GM12878 (cell line): ENCODE results near the gene STK39. TPM values are rescaled to one million over a fixed set of nuclear protein-coding genes. Genes with fewer than 3 reads are reported as not detected.
A peak's percentile ranks its signal among the peaks of the same experiment; 100 is the strongest.

Source experiments
- ATAC-seq: fragments of 200-7000 bp; cut with Tn5 transposase; 3 replicates; pipeline ENCODE4 v1.9.1; 2020; ENCODE audit warnings: mild to moderate bottlenecking, moderate library complexity
- BruUV-seq: library from RNA; stranded (reverse); fragments of 400-500 nt; replicated peaks from 2 replicates; lab custom pipeline; 2021; lab: Mats Ljungman, UMichigan
- CTCF ChIA-PET: fragments of 300-600 bp; sonication (Branson Sonifier 250); formaldehyde crosslinking; extraction: SDS; loops from one replicate; lab custom pipeline; 2021; ENCODE audit warnings: inconsistent platforms; lab: Yijun Ruan, JAX
- POLR2A ChIA-PET: fragments of 350-600 bp; formaldehyde crosslinking; extraction: SDS; loops from one replicate; lab custom pipeline; 2021; ENCODE audit warnings: inconsistent platforms; lab: Charles Lee
- RAD21 ChIA-PET: fragments of 300-600 bp; sonication (Branson Sonifier 250); formaldehyde crosslinking; loops from one replicate; lab custom pipeline; 2023; ENCODE audit warnings: antibody characterized with exemption; ENCODE audit not compliant: unreplicated experiment; lab: Charles Lee
- SMC1A ChIA-PET: fragments of 300-600 bp; sonication (Branson Sonifier 250); formaldehyde crosslinking; loops from one replicate; lab custom pipeline; 2023; ENCODE audit not compliant: unreplicated experiment, uncharacterized antibody; lab: Charles Lee
- DNase-seq: peaks from one replicate; pipeline ENCODE4 v3.0.0-alpha.2; 2011; ENCODE audit warnings: low read depth, low spot score
- FAIRE-seq: peaks from 3 replicates; lab custom pipeline; 2011; peaks lifted over from hg19 to GRCh38; lab: Jason Lieb, UNC
- H2AFZ ChIP-seq: 2 replicates; pipeline ENCODE4 v1.6.0; 2011; ENCODE audit warnings: low read depth, low read length, control low read depth; ENCODE audit not compliant: control insufficient read depth
- H3K27ac ChIP-seq: 2 replicates; pipeline ENCODE4 v1.5.1; 2011; ENCODE audit warnings: control low read depth; ENCODE audit not compliant: control insufficient read depth, insufficient read depth
- H3K27me3 ChIP-seq, 2 experiments: replicated peaks in 1 of 2; 2 replicates each; pipeline versions ENCODE4 v1.6.0 to v1.6.1; 2011; ENCODE audit warnings: low read length in 1 of 2; ENCODE audit not compliant: control insufficient read depth in 2 of 2, insufficient read depth in 2 of 2
- H3K36me3 ChIP-seq, 2 experiments: 2 replicates each; pipeline ENCODE4 v1.5.1; 2011; ENCODE audit warnings: low read length in 1 of 2; ENCODE audit not compliant: control insufficient read depth in 2 of 2, insufficient read depth in 2 of 2
- H3K4me1 ChIP-seq: 2 replicates; pipeline ENCODE4 v1.6.1; 2011; ENCODE audit warnings: mild to moderate bottlenecking, low read length, moderate library complexity, mixed read lengths; ENCODE audit not compliant: control insufficient read depth, insufficient read depth
- H3K4me2 ChIP-seq: 2 replicates; pipeline ENCODE4 v1.6.0; 2011; ENCODE audit warnings: control low read depth; ENCODE audit not compliant: control insufficient read depth, insufficient read depth
- H3K4me3 ChIP-seq: fragments of 200-600 bp; sonication (generic); 2 replicates; pipeline ENCODE4 v1.5.1; 2016
- H3K79me2 ChIP-seq: 2 replicates; pipeline ENCODE4 v1.6.0; 2011; ENCODE audit warnings: low read length; ENCODE audit not compliant: control insufficient read depth, insufficient read depth
- H3K9ac ChIP-seq: 2 replicates; pipeline ENCODE4 v1.8.0; 2011; ENCODE audit warnings: low read length, control low read depth, mixed read lengths; ENCODE audit not compliant: control insufficient read depth, insufficient read depth
- H3K9me3 ChIP-seq: replicated peaks from 3 replicates; pipeline ENCODE4 v1.5.1; 2011; ENCODE audit warnings: mild to moderate bottlenecking, low read length; ENCODE audit not compliant: control insufficient read depth, insufficient read depth
- H4K20me1 ChIP-seq: 2 replicates; pipeline ENCODE4 v1.6.0; 2011; ENCODE audit not compliant: control insufficient read depth, insufficient read depth
- CHD4 ChIP-seq: fragments of 200-600 bp; sonication (generic); IDR thresholded peaks from 2 replicates; pipeline ENCODE4 v1.6.1; 2016; ENCODE audit warnings: mild to moderate bottlenecking
- FOXK2 ChIP-seq: fragments of 450-650 bp; IDR thresholded peaks from 2 replicates; pipeline ENCODE4 v1.6.1; 2017; ENCODE audit warnings: mild to moderate bottlenecking, moderate library complexity
- KAT2A ChIP-seq: conservative IDR thresholded peaks from 2 replicates; pipeline ENCODE4 v1.6.1; 2011; ENCODE audit warnings: low read depth, low read length; ENCODE audit not compliant: control insufficient read depth
- KLF5 ChIP-seq: fragments of 450-650 bp; IDR thresholded peaks from 2 replicates; pipeline ENCODE4 v1.6.1; 2014; ENCODE audit warnings: mild to moderate bottlenecking; ENCODE audit not compliant: partially characterized antibody
- NR2C2 ChIP-seq: IDR thresholded peaks from 2 replicates; pipeline ENCODE4 v1.6.1; 2011; ENCODE audit warnings: borderline replicate concordance, low read depth; ENCODE audit not compliant: control insufficient read depth, insufficient read length
- RAD21 ChIP-seq: IDR thresholded peaks from 2 replicates; pipeline ENCODE4 v1.6.1; 2011; ENCODE audit warnings: mild to moderate bottlenecking, low read depth, low read length, moderate library complexity; ENCODE audit not compliant: insufficient read depth
- SMC3 ChIP-seq: IDR thresholded peaks from 2 replicates; pipeline ENCODE4 v1.6.1; 2011; ENCODE audit warnings: low read length, improper control_type of control experiment, borderline replicate concordance
- SUZ12 ChIP-seq: fragments of 200-600 bp; sonication (generic); IDR thresholded peaks from one replicate; pipeline ENCODE4 v1.6.1; 2018; ENCODE audit warnings: antibody characterized with exemption, mild to moderate bottlenecking; ENCODE audit not compliant: unreplicated experiment
- TARDBP ChIP-seq: IDR thresholded peaks from 2 replicates; pipeline ENCODE4 v1.6.1; 2016; ENCODE audit warnings: borderline replicate concordance
- TCF12 ChIP-seq: IDR thresholded peaks from 2 replicates; pipeline ENCODE4 v1.6.1; 2011; ENCODE audit warnings: low read depth, mild to moderate bottlenecking, low read length
- WRNIP1 ChIP-seq: IDR thresholded peaks from 2 replicates; pipeline ENCODE4 v1.6.1; 2011; ENCODE audit warnings: low read depth, low read length, improper control_type of control experiment, borderline replicate concordance
- ZNF217 ChIP-seq: fragments of 450-650 bp; IDR thresholded peaks from 2 replicates; pipeline ENCODE4 v1.6.1; 2017; ENCODE audit warnings: antibody characterized with exemption, mild to moderate bottlenecking
- ZNF622 ChIP-seq: fragments of 450-650 bp; IDR thresholded peaks from 2 replicates; pipeline ENCODE4 v1.6.1; 2017; ENCODE audit warnings: mild to moderate bottlenecking, inconsistent platforms
- ZSCAN29 ChIP-seq: fragments of 450-650 bp; IDR thresholded peaks from 2 replicates; pipeline ENCODE4 v1.6.1; 2017; ENCODE audit warnings: mild to moderate bottlenecking, moderate library complexity
- WGBS: methylation state at CpG from one replicate; pipeline ENCODE4 v1.1.6; 2016; ENCODE audit warnings: low lambda C conversion rate; ENCODE audit not compliant: insufficient replicate concordance, insufficient coverage; ENCODE audit errors: missing lambda C conversion rate; 5-methylcytosine and 5-hydroxymethylcytosine counted together
- in situ Hi-C: fragments of 300-500 bp; cut with MboI; formaldehyde crosslinking; loops from 9 replicates; pipeline ENCODE4 v1.14.3; 2018; ENCODE audit warnings: mixed read lengths
- intact Hi-C: fragments of 100-400 bp; cut with micrococcal nuclease; formaldehyde crosslinking; loops from one replicate; pipeline ENCODE4 v1.14.2; 2022; ENCODE audit not compliant: unreplicated experiment
- polyA plus RNA-seq, 11 experiments: library from polyadenylated mRNA; depleted of rRNA in 4 of 11; unstranded in 6 of 11; stranded (reverse) in 5 of 11; fragments of >200 nt; fragmentation: Nextera tagmentation in 4 of 11; fragmentation: Illumina TruSeq in 1 of 11; extraction: Ambion mirVana in 4 of 11; extraction: Trizol in 1 of 11; gene quantifications; 1 replicate in 1 of 11; 2 replicates in 10 of 11; pipeline versions ENCODE4 v1.2.1 to v1.2.3, GENCODE V29; 2011 to 2016; ENCODE audit warnings: inconsistent platforms in 2 of 11, missing spikeins in 2 of 11, low read depth in 1 of 11
- total RNA-seq, 4 experiments: library from RNA; depleted of rRNA in 3 of 4; stranded (reverse); fragments of >200 nt in 3 of 4; fragmentation: Illumina TruSeq in 1 of 4; extraction: Trizol in 1 of 4; gene quantifications; 2 replicates each; pipeline versions ENCODE4 v1.2.1 to v1.2.3, GENCODE V29; 2013 to 2021
- TF ChIP-seq, protein P1 (sequence below): fragments of 450-650 bp; IDR thresholded peaks from 2 replicates; pipeline ENCODE4 v1.6.1; 2016; ENCODE audit warnings: mild to moderate bottlenecking, moderate library complexity, borderline replicate concordance
- TF ChIP-seq, protein P2 (sequence below), 3 experiments: IDR thresholded peaks in 2 of 3; conservative IDR thresholded peaks in 1 of 3; 2 replicates each; pipeline ENCODE4 v1.5.1; 2011; ENCODE audit warnings: low read depth in 3 of 3, low read length in 3 of 3, mild to moderate bottlenecking in 3 of 3, control low read depth in 2 of 3, moderate library complexity in 2 of 3, inconsistent platforms in 1 of 3, mixed read lengths in 1 of 3; ENCODE audit not compliant: control insufficient read depth in 2 of 3, insufficient read depth in 1 of 3; ENCODE audit errors: extremely low read depth in 1 of 3
- TF ChIP-seq, protein P3 (sequence below): IDR thresholded peaks from 2 replicates; pipeline ENCODE4 v1.6.1; 2011; ENCODE audit warnings: mild to moderate bottlenecking, low read depth, low read length, moderate library complexity; ENCODE audit not compliant: insufficient replicate concordance

Gene STK39
- total and polyA plus RNA-seq, 10 of the 15 experiments (the other 5 are each of a cell fraction or from before 2014, with no cell fraction given) = 0.03 to 0.21 (median 0.07) TPM; not detected in 5

DNA sequence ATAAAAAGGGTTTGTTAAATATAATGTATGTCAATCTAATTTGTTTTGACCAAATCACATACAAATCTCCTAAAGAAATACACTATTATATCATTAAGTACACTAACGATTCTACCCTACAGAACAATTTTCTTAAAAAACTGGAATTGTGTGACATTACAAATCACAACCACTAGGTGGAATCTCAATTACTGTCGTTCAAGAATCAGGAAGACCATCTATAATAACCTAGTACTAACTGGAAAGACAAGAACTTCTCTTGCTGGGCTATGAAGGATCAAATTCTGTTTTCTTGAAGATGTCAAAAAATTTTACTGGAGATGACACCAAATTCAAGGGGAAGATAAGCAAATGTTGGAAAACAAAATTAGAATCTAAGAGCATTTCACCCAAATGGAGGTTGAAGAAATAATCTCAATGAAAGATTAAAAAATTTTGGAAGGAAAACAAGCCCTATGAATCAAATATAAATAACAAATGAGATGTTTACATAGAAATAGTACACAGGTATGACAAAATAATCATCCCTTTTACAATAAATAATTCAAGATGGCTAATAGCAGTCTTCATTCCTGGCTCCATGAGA lies 110.9 kb downstream of the STK39 start:
- Histone ChIP-seq H3K9ac (no peak overlapping the region), H3K27ac (no peak overlapping the region), H3K36me3 (no peaks in the 10 kb centered on the region), H3K4me1 (no peaks in the 10 kb centered on the region), H3K79me2 (no peaks in the 10 kb centered on the region), H2AFZ (no peak overlapping the region), H3K4me3 (no peak overlapping the region), H3K9me3 (no peaks in the 10 kb centered on the region), H3K27me3 (0 out of 4 replicates have a peak, but pooled peaks cover 0 to 7% of the 10 kb centered on the region in 2 experiments), H4K20me1 (no peaks in the 10 kb centered on the region), H3K4me2 (no peak overlapping the region)
- 6% methylated on average over 2 of the region's 2 CpGs for WGBS
- intact Hi-C loops (loop anchor here (1.0 kb wide), 1 partner anchor 784 kb away; no protein-coding TSS in a partner anchor), in situ Hi-C loops (loop anchor here (5.0 kb wide), 1 partner anchor 786 kb away; no protein-coding TSS in a partner anchor)
- DNase-seq = no peak
- FAIRE-seq = no peak
- POLR2A ChIA-PET = no interaction called here
- BruUV-seq = no TSS peak
- RAD21 ChIA-PET = no interaction called here
- no peak for TF ChIP-seq SUZ12
- TF ChIP-seq TARDBP = no peak
- TF ChIP-seq TCF12 = no peak
- TF ChIP-seq, protein P1, sequence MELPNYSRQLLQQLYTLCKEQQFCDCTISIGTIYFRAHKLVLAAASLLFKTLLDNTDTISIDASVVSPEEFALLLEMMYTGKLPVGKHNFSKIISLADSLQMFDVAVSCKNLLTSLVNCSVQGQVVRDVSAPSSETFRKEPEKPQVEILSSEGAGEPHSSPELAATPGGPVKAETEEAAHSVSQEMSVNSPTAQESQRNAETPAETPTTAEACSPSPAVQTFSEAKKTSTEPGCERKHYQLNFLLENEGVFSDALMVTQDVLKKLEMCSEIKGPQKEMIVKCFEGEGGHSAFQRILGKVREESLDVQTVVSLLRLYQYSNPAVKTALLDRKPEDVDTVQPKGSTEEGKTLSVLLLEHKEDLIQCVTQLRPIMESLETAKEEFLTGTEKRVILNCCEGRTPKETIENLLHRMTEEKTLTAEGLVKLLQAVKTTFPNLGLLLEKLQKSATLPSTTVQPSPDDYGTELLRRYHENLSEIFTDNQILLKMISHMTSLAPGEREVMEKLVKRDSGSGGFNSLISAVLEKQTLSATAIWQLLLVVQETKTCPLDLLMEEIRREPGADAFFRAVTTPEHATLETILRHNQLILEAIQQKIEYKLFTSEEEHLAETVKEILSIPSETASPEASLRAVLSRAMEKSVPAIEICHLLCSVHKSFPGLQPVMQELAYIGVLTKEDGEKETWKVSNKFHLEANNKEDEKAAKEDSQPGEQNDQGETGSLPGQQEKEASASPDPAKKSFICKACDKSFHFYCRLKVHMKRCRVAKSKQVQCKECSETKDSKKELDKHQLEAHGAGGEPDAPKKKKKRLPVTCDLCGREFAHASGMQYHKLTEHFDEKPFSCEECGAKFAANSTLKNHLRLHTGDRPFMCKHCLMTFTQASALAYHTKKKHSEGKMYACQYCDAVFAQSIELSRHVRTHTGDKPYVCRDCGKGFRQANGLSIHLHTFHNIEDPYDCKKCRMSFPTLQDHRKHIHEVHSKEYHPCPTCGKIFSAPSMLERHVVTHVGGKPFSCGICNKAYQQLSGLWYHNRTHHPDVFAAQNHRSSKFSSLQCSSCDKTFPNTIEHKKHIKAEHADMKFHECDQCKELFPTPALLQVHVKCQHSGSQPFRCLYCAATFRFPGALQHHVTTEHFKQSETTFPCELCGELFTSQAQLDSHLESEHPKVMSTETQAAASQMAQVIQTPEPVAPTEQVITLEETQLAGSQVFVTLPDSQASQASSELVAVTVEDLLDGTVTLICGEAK = no peak
- TF ChIP-seq WRNIP1 = no peak
- TF ChIP-seq FOXK2 = no peak
- TF ChIP-seq, protein P2, sequence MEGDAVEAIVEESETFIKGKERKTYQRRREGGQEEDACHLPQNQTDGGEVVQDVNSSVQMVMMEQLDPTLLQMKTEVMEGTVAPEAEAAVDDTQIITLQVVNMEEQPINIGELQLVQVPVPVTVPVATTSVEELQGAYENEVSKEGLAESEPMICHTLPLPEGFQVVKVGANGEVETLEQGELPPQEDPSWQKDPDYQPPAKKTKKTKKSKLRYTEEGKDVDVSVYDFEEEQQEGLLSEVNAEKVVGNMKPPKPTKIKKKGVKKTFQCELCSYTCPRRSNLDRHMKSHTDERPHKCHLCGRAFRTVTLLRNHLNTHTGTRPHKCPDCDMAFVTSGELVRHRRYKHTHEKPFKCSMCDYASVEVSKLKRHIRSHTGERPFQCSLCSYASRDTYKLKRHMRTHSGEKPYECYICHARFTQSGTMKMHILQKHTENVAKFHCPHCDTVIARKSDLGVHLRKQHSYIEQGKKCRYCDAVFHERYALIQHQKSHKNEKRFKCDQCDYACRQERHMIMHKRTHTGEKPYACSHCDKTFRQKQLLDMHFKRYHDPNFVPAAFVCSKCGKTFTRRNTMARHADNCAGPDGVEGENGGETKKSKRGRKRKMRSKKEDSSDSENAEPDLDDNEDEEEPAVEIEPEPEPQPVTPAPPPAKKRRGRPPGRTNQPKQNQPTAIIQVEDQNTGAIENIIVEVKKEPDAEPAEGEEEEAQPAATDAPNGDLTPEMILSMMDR (IDR thresholded peaks at IDR 0.05 in 2 of 3, conservative IDR thresholded peaks at IDR 0.05 in 1 of 3; ENCODE audit: control insufficient read depth in 2 of 3, extremely low read depth in 1 of 3, insufficient read depth in 1 of 3, low read depth in 3 of 3, low read length in 3 of 3) = peak; percentile 36 to 45 (median 40); a peak in 5 of 6 replicates
- peak; percentile 43 for TF ChIP-seq RAD21
- no peak for TF ChIP-seq KAT2A
- no peak for TF ChIP-seq ZSCAN29
- TF ChIP-seq, protein P3, sequence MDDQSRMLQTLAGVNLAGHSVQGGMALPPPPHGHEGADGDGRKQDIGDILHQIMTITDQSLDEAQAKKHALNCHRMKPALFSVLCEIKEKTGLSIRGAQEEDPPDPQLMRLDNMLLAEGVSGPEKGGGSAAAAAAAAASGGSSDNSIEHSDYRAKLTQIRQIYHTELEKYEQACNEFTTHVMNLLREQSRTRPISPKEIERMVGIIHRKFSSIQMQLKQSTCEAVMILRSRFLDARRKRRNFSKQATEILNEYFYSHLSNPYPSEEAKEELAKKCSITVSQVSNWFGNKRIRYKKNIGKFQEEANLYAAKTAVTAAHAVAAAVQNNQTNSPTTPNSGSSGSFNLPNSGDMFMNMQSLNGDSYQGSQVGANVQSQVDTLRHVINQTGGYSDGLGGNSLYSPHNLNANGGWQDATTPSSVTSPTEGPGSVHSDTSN = no peak
- no peak for TF ChIP-seq CHD4
- no peak for TF ChIP-seq ZNF217
- no peak; the same call in 1 of the 2 replicates for TF ChIP-seq SMC3
- no peak for TF ChIP-seq ZNF622
- no peak for TF ChIP-seq KLF5
- no peak for TF ChIP-seq NR2C2
- CTCF ChIA-PET = interaction anchor here (1.5 kb wide), 1 partner anchor 8 kb away, joined by 4 read pairs; no protein-coding TSS in a partner anchor
- peak; percentile 58; the same call in 2 of the 3 replicates for ATAC-seq
- SMC1A ChIA-PET = interaction anchor here (3.3 kb wide), 1 partner anchor 17 kb away, joined by 10 read pairs; no protein-coding TSS in a partner anchor
